B cell (primary cell): ENCODE data around the gene TNFRSF17.

ENCODE experiments used
- EZH2 ChIP-seq: IDR thresholded peaks from 2 replicates; pipeline ENCODE4 v1.6.1; 2012; ENCODE audit warnings: borderline replicate concordance, low read depth, mild to moderate bottlenecking, moderate library complexity, low read length; ENCODE audit not compliant: insufficient read depth, poor library complexity, severe bottlenecking
- TF ChIP-seq, protein P1 (sequence below): fragments of 200-600 bp; IDR thresholded peaks from one replicate; pipeline ENCODE4 v1.8.0; 2022; ENCODE audit warnings: antibody characterized with exemption, mild to moderate bottlenecking

DNA sequence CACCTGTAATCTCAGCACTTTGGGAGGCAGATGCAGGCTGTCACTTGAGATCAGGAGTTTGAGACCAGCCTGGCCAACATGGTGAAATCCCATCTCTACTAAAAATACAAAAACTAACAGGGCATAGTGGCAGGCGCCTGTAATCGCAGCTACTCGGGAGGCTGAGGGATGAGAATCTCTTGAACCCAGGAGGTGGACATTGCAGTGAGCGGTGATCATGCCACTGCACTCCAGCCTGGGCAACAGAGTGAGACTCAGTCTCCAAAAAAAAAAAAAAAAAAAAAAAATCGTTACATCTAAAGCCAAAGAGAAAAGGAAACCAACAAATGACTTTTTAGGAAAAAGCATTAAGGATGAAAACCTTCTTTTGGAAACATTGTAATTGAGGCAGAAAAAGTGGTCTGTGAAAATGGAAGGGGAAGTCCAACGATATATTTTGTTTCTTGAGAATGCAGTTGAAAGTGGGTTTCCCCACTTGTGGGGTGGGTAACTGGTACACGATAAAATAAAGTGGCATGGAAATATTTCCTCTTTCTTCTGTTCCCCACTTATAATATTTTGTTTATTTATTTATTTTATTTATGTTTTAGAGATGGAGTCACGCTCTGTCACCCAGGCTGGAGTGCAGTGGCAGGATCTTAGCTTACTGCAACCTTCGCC is 14.1 kb downstream of the TNFRSF17 start:
- TF ChIP-seq, protein P1, sequence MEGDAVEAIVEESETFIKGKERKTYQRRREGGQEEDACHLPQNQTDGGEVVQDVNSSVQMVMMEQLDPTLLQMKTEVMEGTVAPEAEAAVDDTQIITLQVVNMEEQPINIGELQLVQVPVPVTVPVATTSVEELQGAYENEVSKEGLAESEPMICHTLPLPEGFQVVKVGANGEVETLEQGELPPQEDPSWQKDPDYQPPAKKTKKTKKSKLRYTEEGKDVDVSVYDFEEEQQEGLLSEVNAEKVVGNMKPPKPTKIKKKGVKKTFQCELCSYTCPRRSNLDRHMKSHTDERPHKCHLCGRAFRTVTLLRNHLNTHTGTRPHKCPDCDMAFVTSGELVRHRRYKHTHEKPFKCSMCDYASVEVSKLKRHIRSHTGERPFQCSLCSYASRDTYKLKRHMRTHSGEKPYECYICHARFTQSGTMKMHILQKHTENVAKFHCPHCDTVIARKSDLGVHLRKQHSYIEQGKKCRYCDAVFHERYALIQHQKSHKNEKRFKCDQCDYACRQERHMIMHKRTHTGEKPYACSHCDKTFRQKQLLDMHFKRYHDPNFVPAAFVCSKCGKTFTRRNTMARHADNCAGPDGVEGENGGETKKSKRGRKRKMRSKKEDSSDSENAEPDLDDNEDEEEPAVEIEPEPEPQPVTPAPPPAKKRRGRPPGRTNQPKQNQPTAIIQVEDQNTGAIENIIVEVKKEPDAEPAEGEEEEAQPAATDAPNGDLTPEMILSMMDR, result no peak
- no peak for TF ChIP-seq EZH2
